Thymus (tissue), 11 donors: ENCODE data around the gene BACE2. TPM values are rescaled to one million over a fixed set of nuclear protein-coding genes. Genes with fewer than 3 reads are reported as not detected.

ENCODE experiments used
- DNase-seq, 9 donors: peaks; one replicate each; pipeline ENCODE4 v3.0.0-alpha.2; 2013; ENCODE audit warnings: low spot score in 9 of 9, low read depth in 6 of 9, missing footprints in 1 of 9
- H3K27ac ChIP-seq, 2 donors: one replicate each; pipeline ENCODE4 v1.5.1; 2013; ENCODE audit warnings: control low read depth in 1 of 2, low read depth in 1 of 2, low read length in 1 of 2, mild to moderate bottlenecking in 1 of 2, moderate library complexity in 1 of 2
- H3K27me3 ChIP-seq, 2 donors: one replicate each; pipeline ENCODE4 v1.5.1; 2013; ENCODE audit warnings: low read length in 1 of 2; ENCODE audit not compliant: control insufficient read depth in 2 of 2, insufficient read depth in 1 of 2
- H3K36me3 ChIP-seq, 2 donors: one replicate each; pipeline ENCODE4 v1.5.1; 2013; ENCODE audit warnings: low read length in 1 of 2, mild to moderate bottlenecking in 1 of 2, moderate library complexity in 1 of 2; ENCODE audit not compliant: control insufficient read depth in 2 of 2, insufficient read depth in 2 of 2
- H3K4me1 ChIP-seq, 2 donors: one replicate each; pipeline ENCODE4 v1.5.1; 2013; ENCODE audit warnings: low read length in 2 of 2; ENCODE audit not compliant: control insufficient read depth in 2 of 2, insufficient read depth in 2 of 2
- H3K4me3 ChIP-seq, 2 donors: one replicate each; pipeline ENCODE4 v1.5.1; 2013; ENCODE audit warnings: low read length in 2 of 2, control low read depth in 1 of 2, mild to moderate bottlenecking in 1 of 2
- H3K9me3 ChIP-seq, 2 donors: one replicate each; pipeline ENCODE4 v1.5.1; 2013; ENCODE audit warnings: low read length in 1 of 2, mild to moderate bottlenecking in 1 of 2; ENCODE audit not compliant: control insufficient read depth in 2 of 2, insufficient read depth in 1 of 2
- WGBS: extraction: QIAGEN DNeasy Blood & Tissue Kit; methylation state at CpG from one replicate; pipeline ENCODE4 v1.1.7; 2013; 5-methylcytosine and 5-hydroxymethylcytosine counted together
- polyA plus RNA-seq: library from polyadenylated mRNA; stranded (reverse); fragments of 200-250 nt; gene quantifications from one replicate; pipeline ENCODE4 v1.2.3, GENCODE V29; 2013
- total RNA-seq: library from RNA; stranded (reverse); fragments of 120-200 nt; gene quantifications from one replicate; pipeline ENCODE4 v1.2.4, GENCODE V29; 2013
- donor health status: healthy.

The BACE2 gene
- total and polyA plus RNA-seq, 2 donors = 5.9 to 17.6 TPM

GRCh38 chr21:41328660-41329607, 161.0 kb downstream of the BACE2 start:
- Histone ChIP-seq H3K4me1 (peaks cover 6 to 36% of the 10 kb centered on the region in 2 donors), H3K4me3 (no peak overlapping the region), H3K27me3 (no peaks in the 10 kb centered on the region), H3K27ac (no peak overlapping the region), H3K9me3 (no peaks in the 10 kb centered on the region), H3K36me3 (no peaks in the 10 kb centered on the region)
- no peak for DNase-seq
- 96% methylated on average over 16 of the region's 16 CpGs for WGBS

Other genes starting within 250 kb of the BACE2 start
- 13.2 TPM for gene FAM3B, start 148.6 kb downstream of the BACE2 start, total RNA-seq
- gene FAM3B, start 148.6 kb downstream of the BACE2 start, polyA plus RNA-seq = 8.5 TPM
- gene MX2, start 193.9 kb downstream of the BACE2 start, total RNA-seq = 32.0 TPM
- 33.0 TPM for gene MX2, start 193.9 kb downstream of the BACE2 start, polyA plus RNA-seq